SK-N-SH treated with all-trans-retinoic acid at 6 μM for 48 hours (cell line): ENCODE measurements around the gene SMARCAD1.

Experiments
- ARNTL ChIP-seq: fragments of 450-650 bp; formaldehyde crosslinking; IDR thresholded peaks from 2 replicates; pipeline ENCODE4 v1.5.0; 2020; ENCODE audit warnings: low read depth, mild to moderate bottlenecking, moderate library complexity, borderline replicate concordance
- CREB5 ChIP-seq: fragments of 250-450 bp; sonication (Bioruptor Pico); IDR thresholded peaks from 2 replicates; pipeline ENCODE4 v1.5.1; 2020; ENCODE audit warnings: low read depth, mild to moderate bottlenecking, moderate library complexity
- CSDC2 ChIP-seq: fragments of 250-450 bp; sonication (Bioruptor Pico); IDR thresholded peaks from 2 replicates; pipeline ENCODE4 v1.5.0; 2020; ENCODE audit warnings: mild to moderate bottlenecking, moderate library complexity
- CSRNP3 ChIP-seq: fragments of 250-450 bp; sonication (Bioruptor Pico); IDR thresholded peaks from 2 replicates; pipeline ENCODE4 v1.5.1; 2021; ENCODE audit warnings: mild to moderate bottlenecking, moderate library complexity
- GLIS3 ChIP-seq: fragments of 250-450 bp; sonication (Bioruptor Pico); IDR thresholded peaks from 2 replicates; pipeline ENCODE4 v1.5.0; 2020; ENCODE audit warnings: mild to moderate bottlenecking, moderate library complexity
- ISL1 ChIP-seq: fragments of 250-450 bp; sonication (Bioruptor Pico); IDR thresholded peaks from 2 replicates; pipeline ENCODE4 v2.1.2; 2022; ENCODE audit warnings: mild to moderate bottlenecking, moderate library complexity
- OSR1 ChIP-seq: fragments of 250-450 bp; sonication (Bioruptor Pico); IDR thresholded peaks from 2 replicates; pipeline ENCODE4 v1.8.0; 2022; ENCODE audit warnings: moderate library complexity, mild to moderate bottlenecking, inconsistent platforms
- PATZ1 ChIP-seq: fragments of 250-450 bp; sonication (Bioruptor Pico); IDR thresholded peaks from 2 replicates; pipeline ENCODE4 v1.8.0; 2020; ENCODE audit warnings: mild to moderate bottlenecking, moderate library complexity, borderline replicate concordance
- RARB ChIP-seq: fragments of 250-450 bp; sonication (Bioruptor Pico); IDR thresholded peaks from 2 replicates; pipeline ENCODE4 v1.8.0; 2021; ENCODE audit warnings: mild to moderate bottlenecking, moderate library complexity
- SNAI2 ChIP-seq: fragments of 250-450 bp; sonication (Bioruptor Pico); IDR thresholded peaks from 2 replicates; pipeline ENCODE4 v1.5.0; 2020; ENCODE audit warnings: mild to moderate bottlenecking, moderate library complexity
- TCF4 ChIP-seq: fragments of 250-450 bp; sonication (Bioruptor Pico); IDR thresholded peaks from 2 replicates; pipeline ENCODE4 v1.8.0; 2021; ENCODE audit warnings: mild to moderate bottlenecking, moderate library complexity, borderline replicate concordance
- TOX ChIP-seq: fragments of 250-450 bp; sonication (Bioruptor Pico); IDR thresholded peaks from 2 replicates; pipeline ENCODE4 v1.8.0; 2021; ENCODE audit warnings: mild to moderate bottlenecking, moderate library complexity, borderline replicate concordance
- ZC3H10 ChIP-seq: fragments of 250-450 bp; sonication (Bioruptor Pico); IDR thresholded peaks from 2 replicates; pipeline ENCODE4 v1.5.1; 2021; ENCODE audit warnings: mild to moderate bottlenecking, moderate library complexity
- ZFP30 ChIP-seq: fragments of 450-650 bp; formaldehyde crosslinking; IDR thresholded peaks from 2 replicates; pipeline ENCODE4 v1.5.0; 2022; ENCODE audit warnings: mild to moderate bottlenecking, moderate library complexity

- TF ChIP-seq CSRNP3 (CRISPR knock-in tag), result no peak
- no peak for TF ChIP-seq PATZ1
- no peak for TF ChIP-seq RARB
- TF ChIP-seq TCF4 (CRISPR knock-in tag), result no peak
- no peak for TF ChIP-seq CREB5
- TF ChIP-seq ZFP30 (CRISPR knock-in tag), result no peak
- TF ChIP-seq CSDC2, result no peak
- no peak for TF ChIP-seq GLIS3
- no peak for TF ChIP-seq ARNTL (CRISPR knock-in tag)
- TF ChIP-seq ISL1, result no peak
- no peak for TF ChIP-seq OSR1
- no peak for TF ChIP-seq ZC3H10 (CRISPR knock-in tag)
- TF ChIP-seq SNAI2, result no peak
- TF ChIP-seq TOX (CRISPR knock-in tag), result no peak
These were observed 131.2 kb downstream of the SMARCAD1 start for GRCh38 chr4:94338681-94339351.
